H9 (cell line): ENCODE results near the gene DLG5. TPM values are rescaled to one million over a fixed set of nuclear protein-coding genes. Genes with fewer than 3 reads are reported as not detected.

Experiments
- DNase-seq: peaks from one replicate; pipeline ENCODE4 v3.0.0-alpha.2; 2017
- H2AFZ ChIP-seq: one replicate; pipeline ENCODE4 v1.6.1; 2013; ENCODE audit warnings: mild to moderate bottlenecking, low read length, control low read depth, moderate library complexity
- H2AK5ac ChIP-seq: 2 replicates; pipeline ENCODE4 v1.6.1; 2013; ENCODE audit warnings: low read length, control low read depth, mixed read lengths; ENCODE audit not compliant: insufficient read length
- H2BK120ac ChIP-seq: one replicate; pipeline ENCODE4 v1.6.1; 2013; ENCODE audit warnings: low read depth, mild to moderate bottlenecking, low read length, control low read depth, inconsistent platforms; ENCODE audit not compliant: poor library complexity, severe bottlenecking
- H2BK12ac ChIP-seq: 2 replicates; pipeline ENCODE4 v1.6.1; 2013; ENCODE audit warnings: low read length, control low read depth, mixed read lengths, low read depth; ENCODE audit not compliant: insufficient read length
- H2BK15ac ChIP-seq: 2 replicates; pipeline ENCODE4 v1.6.1; 2013; ENCODE audit warnings: low read depth, low read length, control low read depth
- H2BK20ac ChIP-seq: one replicate; pipeline ENCODE4 v1.6.1; 2013; ENCODE audit warnings: low read depth, mild to moderate bottlenecking, low read length, control low read depth, inconsistent platforms; ENCODE audit not compliant: poor library complexity, severe bottlenecking
- H2BK5ac ChIP-seq: 2 replicates; pipeline ENCODE4 v1.6.1; 2013; ENCODE audit warnings: low read length, control low read depth, mixed read lengths; ENCODE audit not compliant: insufficient read length
- H3K14ac ChIP-seq: 2 replicates; pipeline ENCODE4 v1.6.1; 2013; ENCODE audit warnings: low read length, control low read depth; ENCODE audit not compliant: insufficient read depth
- H3K18ac ChIP-seq: 2 replicates; pipeline ENCODE4 v1.6.1; 2013; ENCODE audit warnings: low read depth, mild to moderate bottlenecking, mixed read lengths, low read length, control low read depth; ENCODE audit not compliant: insufficient read length
- H3K23ac ChIP-seq: 2 replicates; pipeline ENCODE4 v1.6.1; 2013; ENCODE audit warnings: low read length, control low read depth, mixed read lengths, low read depth; ENCODE audit not compliant: insufficient read length
- H3K23me2 ChIP-seq: 2 replicates; pipeline ENCODE4 v1.6.1; 2013; ENCODE audit warnings: low read depth, mild to moderate bottlenecking, mixed read lengths, low read length, control low read depth; ENCODE audit not compliant: insufficient read length, poor library complexity, severe bottlenecking
- H3K27ac ChIP-seq: 2 replicates; pipeline ENCODE4 v1.5.1; 2013; ENCODE audit warnings: low read length, control low read depth, mixed read lengths, low read depth; ENCODE audit not compliant: insufficient read length
- H3K27me3 ChIP-seq: 2 replicates; pipeline ENCODE4 v1.6.1; 2013; ENCODE audit warnings: low read length, control low read depth, inconsistent platforms; ENCODE audit not compliant: insufficient read depth
- H3K4ac ChIP-seq: 2 replicates; pipeline ENCODE4 v1.6.1; 2013; ENCODE audit warnings: low read depth, mild to moderate bottlenecking, control low read depth, inconsistent platforms, low read length, moderate library complexity
- H3K4me1 ChIP-seq: 2 replicates; pipeline ENCODE4 v1.6.1; 2013; ENCODE audit warnings: low read length, control low read depth, inconsistent platforms; ENCODE audit not compliant: insufficient read depth
- H3K4me2 ChIP-seq: 2 replicates; pipeline ENCODE4 v1.6.1; 2013; ENCODE audit warnings: low read length, control low read depth, mixed read lengths; ENCODE audit not compliant: insufficient read length, insufficient read depth
- H3K56ac ChIP-seq: 2 replicates; pipeline ENCODE4 v1.6.1; 2013; ENCODE audit warnings: low read depth, mild to moderate bottlenecking, mixed read lengths, low read length, control low read depth; ENCODE audit not compliant: insufficient read length
- H3K79me1 ChIP-seq: 2 replicates; pipeline ENCODE4 v1.6.1; 2013; ENCODE audit warnings: low read depth, mild to moderate bottlenecking, moderate library complexity, low read length, control low read depth, inconsistent platforms; ENCODE audit not compliant: insufficient read depth, poor library complexity, severe bottlenecking
- H3K79me2 ChIP-seq: 2 replicates; pipeline ENCODE4 v1.6.1; 2013; ENCODE audit warnings: low read length, control low read depth, inconsistent platforms; ENCODE audit not compliant: insufficient read depth
- H3K9ac ChIP-seq: 2 replicates; pipeline ENCODE4 v1.6.1; 2013; ENCODE audit warnings: low read length, control low read depth, mixed read lengths; ENCODE audit not compliant: insufficient read length; ENCODE audit errors: extremely low read depth
- H3K9me3 ChIP-seq: one replicate; pipeline ENCODE4 v1.6.1; 2013; ENCODE audit warnings: low read depth, low read length, inconsistent platforms; ENCODE audit not compliant: control insufficient read depth
- H3T11ph ChIP-seq: one replicate; pipeline ENCODE4 v1.6.1; 2013; ENCODE audit warnings: mild to moderate bottlenecking, low read length, control low read depth, inconsistent platforms
- H4K20me1 ChIP-seq: one replicate; pipeline ENCODE4 v1.6.1; 2013; ENCODE audit not compliant: control insufficient read depth, insufficient read length, insufficient read depth
- H4K5ac ChIP-seq: 2 replicates; pipeline ENCODE4 v1.6.1; 2013; ENCODE audit warnings: low read depth, mild to moderate bottlenecking, mixed read lengths, low read length, control low read depth; ENCODE audit not compliant: insufficient read length
- H4K8ac ChIP-seq: replicated peaks from 2 replicates; pipeline ENCODE4 v1.6.1; 2013; ENCODE audit warnings: low read length, control low read depth, mixed read lengths, low read depth; ENCODE audit not compliant: insufficient read length
- H4K91ac ChIP-seq: 2 replicates; pipeline ENCODE4 v1.6.1; 2013; ENCODE audit warnings: low read depth, mild to moderate bottlenecking, moderate library complexity, mixed read lengths, low read length, control low read depth; ENCODE audit not compliant: insufficient read length
- H3K27ac Mint-ChIP-seq, 3 experiments: 2 replicates in 2 of 3; 3 replicates in 1 of 3; pipeline ENCODE4 v1.8.0; 2020 to 2021; ENCODE audit warnings: mixed read lengths in 3 of 3, mild to moderate bottlenecking in 1 of 3, moderate library complexity in 1 of 3
- H3K27me3 Mint-ChIP-seq: 2 replicates; pipeline ENCODE4 v1.8.0; 2021; ENCODE audit warnings: low read depth, mild to moderate bottlenecking, moderate library complexity, mixed read lengths
- H3K36me3 Mint-ChIP-seq, 3 experiments: 2 replicates in 2 of 3; 3 replicates in 1 of 3; pipeline ENCODE4 v1.8.0; 2020 to 2021; ENCODE audit warnings: low read depth in 3 of 3, mixed read lengths in 3 of 3; ENCODE audit not compliant: insufficient read depth in 1 of 3
- H3K4me1 Mint-ChIP-seq, 2 experiments: 2 replicates each; pipeline ENCODE4 v1.8.0; 2020; ENCODE audit warnings: mixed read lengths in 2 of 2
- H3K4me3 Mint-ChIP-seq, 2 experiments: 2 replicates in 1 of 2; 3 replicates in 1 of 2; pipeline ENCODE4 v1.8.0; 2020 to 2021; ENCODE audit warnings: mild to moderate bottlenecking in 2 of 2, mixed read lengths in 2 of 2, moderate library complexity in 1 of 2
- H3K9me3 Mint-ChIP-seq, 2 experiments: 2 replicates in 1 of 2; 3 replicates in 1 of 2; pipeline ENCODE4 v1.8.0; 2020; ENCODE audit warnings: mild to moderate bottlenecking in 2 of 2, mixed read lengths in 2 of 2, moderate library complexity in 1 of 2
- WGBS: extraction: QIAGEN DNeasy Blood & Tissue Kit; methylation state at CpG from one replicate; pipeline ENCODE4 v1.1.7; 2013; ENCODE audit warnings: missing lambda C conversion rate, low lambda C conversion rate, mixed read lengths; ENCODE audit not compliant: insufficient read length; ENCODE audit errors: extremely low coverage; 5-methylcytosine and 5-hydroxymethylcytosine counted together
- total RNA-seq: library from RNA; stranded (reverse); gene quantifications from 2 replicates; pipeline ENCODE4 v1.2.1, GENCODE V29; 2021
- TF ChIP-seq, protein P1 (sequence below): fragments of 200-600 bp; sonication (generic); conservative IDR thresholded peaks from 3 replicates; pipeline ENCODE4 v1.8.0; 2021; ENCODE audit warnings: antibody characterized with exemption, mild to moderate bottlenecking

DLG5 gene
- total RNA-seq, 1 experiment from 2014 or later: 67.4 TPM

DNA sequence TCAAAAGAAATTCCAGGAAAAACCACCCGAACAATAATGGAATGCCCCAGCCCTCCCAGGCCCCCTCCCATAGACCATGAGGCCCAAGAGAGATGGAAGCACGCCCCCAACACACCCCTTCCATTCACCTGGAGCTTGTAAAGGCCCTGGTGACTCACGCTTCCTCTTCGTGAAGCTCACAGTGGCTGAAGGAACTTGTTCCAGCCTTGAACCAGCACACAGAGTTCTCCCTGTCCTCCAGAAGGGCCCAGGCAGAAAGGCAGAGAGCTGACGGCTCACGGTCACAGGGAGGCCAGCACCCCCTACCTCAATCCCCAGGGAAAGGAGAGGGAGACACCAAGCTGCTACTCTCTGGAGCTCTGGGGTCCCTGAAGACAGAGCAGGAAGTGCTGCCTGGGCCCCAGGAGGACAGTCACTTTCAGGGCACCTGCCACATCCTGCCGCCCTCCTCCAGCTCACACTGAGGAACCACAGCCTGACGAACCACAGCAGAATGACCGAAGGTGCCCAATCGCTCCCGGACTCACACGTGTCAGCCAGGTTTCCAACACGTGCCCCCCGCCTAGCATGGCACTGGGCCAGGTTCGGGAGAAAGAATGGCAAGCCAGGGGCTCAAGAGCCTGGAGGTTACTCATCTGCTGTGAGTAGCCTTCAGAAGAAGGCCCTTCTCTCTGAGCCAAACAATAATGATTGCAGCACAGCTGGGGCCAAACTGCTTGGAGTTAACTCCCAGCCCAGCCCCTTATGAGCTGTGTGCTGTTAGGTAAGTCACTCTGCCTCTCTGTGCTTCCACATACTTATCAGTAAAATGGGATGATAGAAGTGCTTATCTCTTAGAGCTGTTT lies 52.8 kb downstream of the DLG5 start:
- no peak overlapping the region for H2BK12ac ChIP-seq
- no peaks in the 10 kb centered on the region for H3K23me2 ChIP-seq
- no peak overlapping the region for H2BK5ac ChIP-seq
- Mint-ChIP-seq H3K4me1 (peaks cover 62 to 70% of the 10 kb centered on the region in 2 experiments), H3K27ac (peak overlapping the region; percentile 47 to 88 (median 63); a peak in 4 of 7 replicates), H3K27me3 (no peaks in the 10 kb centered on the region), H3K9me3 (no peaks in the 10 kb centered on the region), H3K36me3 (peaks cover 0 to 14% (median 4%) of the 10 kb centered on the region in 3 experiments; a peak in 5 of 7 replicates), H3K4me3 (no peak overlapping the region)
- no peak for DNase-seq
- H3T11ph ChIP-seq: no peak overlapping the region
- TF ChIP-seq, protein P1, sequence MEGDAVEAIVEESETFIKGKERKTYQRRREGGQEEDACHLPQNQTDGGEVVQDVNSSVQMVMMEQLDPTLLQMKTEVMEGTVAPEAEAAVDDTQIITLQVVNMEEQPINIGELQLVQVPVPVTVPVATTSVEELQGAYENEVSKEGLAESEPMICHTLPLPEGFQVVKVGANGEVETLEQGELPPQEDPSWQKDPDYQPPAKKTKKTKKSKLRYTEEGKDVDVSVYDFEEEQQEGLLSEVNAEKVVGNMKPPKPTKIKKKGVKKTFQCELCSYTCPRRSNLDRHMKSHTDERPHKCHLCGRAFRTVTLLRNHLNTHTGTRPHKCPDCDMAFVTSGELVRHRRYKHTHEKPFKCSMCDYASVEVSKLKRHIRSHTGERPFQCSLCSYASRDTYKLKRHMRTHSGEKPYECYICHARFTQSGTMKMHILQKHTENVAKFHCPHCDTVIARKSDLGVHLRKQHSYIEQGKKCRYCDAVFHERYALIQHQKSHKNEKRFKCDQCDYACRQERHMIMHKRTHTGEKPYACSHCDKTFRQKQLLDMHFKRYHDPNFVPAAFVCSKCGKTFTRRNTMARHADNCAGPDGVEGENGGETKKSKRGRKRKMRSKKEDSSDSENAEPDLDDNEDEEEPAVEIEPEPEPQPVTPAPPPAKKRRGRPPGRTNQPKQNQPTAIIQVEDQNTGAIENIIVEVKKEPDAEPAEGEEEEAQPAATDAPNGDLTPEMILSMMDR: no peak
- H3K4ac ChIP-seq: no peak overlapping the region
- peak overlapping the region; percentile 74; the same call in 1 of the 2 replicates for H3K14ac ChIP-seq
- H2BK15ac ChIP-seq: no peak overlapping the region
- no peak overlapping the region for H3K23ac ChIP-seq
- H3K18ac ChIP-seq: no peak overlapping the region
- no peaks in the 10 kb centered on the region for H3K9me3 ChIP-seq
- H3K56ac ChIP-seq: no peak overlapping the region
- H2AFZ ChIP-seq: no peak overlapping the region
- H4K5ac ChIP-seq: no peak overlapping the region
- H3K4me1 ChIP-seq: peaks cover 17% of the 10 kb centered on the region; the same call in 1 of the 2 replicates
- H3K79me2 ChIP-seq: peaks cover 2% of the 10 kb centered on the region; the same call in 1 of the 2 replicates
- H3K4me2 ChIP-seq: no peak overlapping the region
- no peak overlapping the region for H4K91ac ChIP-seq
- no peaks in the 10 kb centered on the region for H3K27me3 ChIP-seq
- H2BK120ac ChIP-seq: no peak overlapping the region
- H3K27ac ChIP-seq: no peak overlapping the region
- no peak overlapping the region for H3K9ac ChIP-seq
- H4K20me1 ChIP-seq: no peaks in the 10 kb centered on the region
- peaks cover 2% of the 10 kb centered on the region for H3K79me1 ChIP-seq
- H4K8ac ChIP-seq: no peak overlapping the region
- H2BK20ac ChIP-seq: no peak overlapping the region
- WGBS: no CpG with 5 or more reads among the region's 15 CpGs
- peak overlapping the region; percentile 37 for H2AK5ac ChIP-seq
